Stimulated activated CD4-positive, alpha-beta T cell treated with anti-CD3 and anti-CD28 coated beads, TNF-alpha, amount 100 ng/mL, for 4 hours (primary cell): ENCODE measurements around the gene MTUS2.

Experiments used
- DNase-seq, 3 experiments: peaks; one replicate each; pipeline ENCODE4 v3.0.0-alpha.2; 2020; ENCODE audit warnings: low read depth in 3 of 3

Gene MTUS2

GRCh38 chr13:28820099-28821051, at the start of gene MTUS2:
Gene MTUS2 (plus strand): TSS chr13:28820339.
- DNase-seq = peak; percentile 11 to 49 (median 29)

DNA sequence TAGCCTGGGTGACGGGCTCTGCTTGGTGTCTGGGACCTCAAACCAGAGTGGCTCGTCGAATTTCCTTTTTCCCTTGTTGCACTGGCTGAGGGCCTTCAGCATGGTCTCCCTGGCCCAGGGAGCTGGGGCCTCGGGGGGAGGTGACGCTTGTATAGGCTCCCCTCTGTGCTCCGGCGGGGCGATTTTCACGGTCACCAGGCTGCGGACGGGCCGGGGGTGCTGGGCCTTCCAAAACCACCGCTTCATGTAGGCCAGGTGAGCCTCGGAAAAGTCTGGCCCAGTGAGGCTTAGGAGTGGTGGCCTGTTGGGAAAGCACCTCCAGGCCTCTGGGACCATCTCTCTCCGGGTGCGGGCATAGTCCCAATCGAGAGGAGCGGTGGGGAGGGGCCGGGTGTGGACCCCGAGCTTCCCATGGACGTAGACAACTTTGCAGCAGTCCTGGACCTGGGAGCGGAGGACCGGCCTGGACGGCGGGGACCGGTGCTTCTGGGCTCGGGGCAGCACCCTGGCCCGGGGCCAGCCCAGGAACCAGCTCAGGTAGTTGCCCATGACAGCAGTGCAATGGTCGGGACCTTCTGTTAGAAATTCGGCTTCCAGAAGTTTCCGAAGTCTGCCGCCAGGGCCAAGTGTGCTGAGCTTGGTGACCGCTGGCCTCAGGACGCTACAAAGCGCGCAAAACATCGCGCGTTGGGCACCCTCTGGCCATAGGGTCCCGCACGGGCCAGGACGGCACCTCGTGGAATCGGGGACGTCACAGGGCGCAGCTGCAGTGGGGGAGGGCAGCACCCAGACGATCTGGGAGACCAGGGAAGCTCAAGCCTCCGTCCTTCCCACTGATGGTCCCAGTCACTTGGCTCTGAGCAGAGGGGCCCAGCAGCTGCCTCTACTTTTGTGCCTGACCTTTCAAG, 41.6 kb upstream of the MTUS2 start:
- no peak for DNase-seq

DNA sequence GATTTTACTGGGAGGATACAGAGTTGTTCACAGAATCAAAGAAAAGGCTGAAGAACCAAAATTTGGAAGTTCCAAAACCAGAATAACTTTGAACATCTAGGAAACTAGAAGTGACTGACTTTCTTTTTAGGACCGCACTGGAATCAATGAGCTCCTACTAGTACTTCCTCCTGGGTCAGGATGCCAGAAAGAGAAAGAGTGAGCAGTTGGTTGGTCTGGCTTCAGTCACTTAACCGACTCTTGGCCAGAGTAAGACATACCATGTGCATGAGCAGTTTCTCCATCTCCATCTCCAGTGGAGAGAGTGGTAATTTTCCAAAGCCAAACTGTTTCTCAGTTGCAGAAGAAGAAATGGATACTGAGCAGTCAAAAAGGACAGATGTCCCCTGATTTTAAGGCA, 27.1 kb upstream of the MTUS2 start:
- no peak for DNase-seq

- DNase-seq = no peak
Observed at GRCh38 chr13:28794396-28794795, 25.7 kb upstream of the MTUS2 start.

DNA sequence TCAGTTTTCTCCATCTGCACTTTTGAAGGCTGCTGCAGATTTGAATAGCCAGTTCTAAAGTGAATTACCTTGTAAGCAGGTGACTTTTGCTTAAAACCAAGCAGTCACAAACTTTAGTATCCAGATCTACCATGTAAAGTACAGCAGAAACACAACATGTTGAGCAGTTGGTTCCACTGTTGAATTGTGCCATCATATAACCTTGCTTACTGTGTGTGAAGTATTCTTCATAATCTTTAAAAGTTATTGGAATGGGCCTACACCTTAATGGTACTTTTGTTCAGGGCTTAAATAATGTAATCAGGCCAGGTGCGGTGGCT, 23.2 kb upstream of the MTUS2 start:
- no peak for DNase-seq

DNA sequence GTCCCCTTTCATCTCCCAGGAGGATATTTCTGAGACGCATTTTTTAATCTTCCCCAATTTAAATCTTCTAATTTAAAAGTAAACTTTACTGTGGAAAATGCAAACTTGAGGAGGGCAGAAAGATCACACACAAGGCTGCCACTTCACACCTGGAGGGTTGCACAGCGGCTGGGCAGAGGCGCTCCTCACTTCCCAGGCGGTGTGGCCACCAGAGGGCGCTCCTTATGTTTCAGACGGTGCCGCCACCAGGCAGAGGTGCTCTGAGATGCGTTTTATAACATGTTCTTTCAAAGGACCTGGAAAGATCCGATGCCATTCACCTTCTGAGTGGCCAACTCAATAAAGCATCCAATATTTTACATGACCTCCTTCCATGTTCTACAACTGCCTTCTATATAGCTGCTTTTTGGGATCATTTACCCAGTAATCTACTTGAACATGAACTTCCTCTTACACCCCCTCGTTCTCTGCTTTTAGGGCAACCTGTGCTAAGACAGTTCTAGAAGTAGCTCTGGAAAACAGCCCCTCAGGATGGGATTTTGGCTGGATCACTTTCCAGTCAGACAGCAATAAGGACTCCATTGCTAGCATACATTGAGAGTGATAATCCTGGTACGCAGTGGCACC, 14.8 kb upstream of the MTUS2 start:
- no peak for DNase-seq

DNA sequence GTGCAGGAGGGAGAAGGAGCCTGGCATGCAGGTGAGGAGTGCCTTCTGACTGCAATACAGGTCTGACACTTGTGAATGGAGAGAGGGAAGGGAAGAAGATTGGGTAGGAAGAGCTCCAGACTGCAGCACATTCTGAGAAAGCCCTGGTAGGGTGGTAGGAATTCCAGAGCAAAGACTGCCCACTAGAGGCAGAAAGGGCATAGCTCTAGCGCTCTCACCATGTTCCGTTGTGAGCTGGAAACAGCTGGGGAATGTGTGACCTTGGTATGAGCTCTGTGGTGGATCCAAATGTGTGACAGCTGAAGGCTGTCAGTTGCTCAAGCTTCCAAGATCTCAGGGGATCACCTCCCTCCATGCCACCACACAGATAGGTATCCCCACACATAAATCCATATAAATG, 2.9 kb upstream of the MTUS2 start:
- no peak for DNase-seq

DNA sequence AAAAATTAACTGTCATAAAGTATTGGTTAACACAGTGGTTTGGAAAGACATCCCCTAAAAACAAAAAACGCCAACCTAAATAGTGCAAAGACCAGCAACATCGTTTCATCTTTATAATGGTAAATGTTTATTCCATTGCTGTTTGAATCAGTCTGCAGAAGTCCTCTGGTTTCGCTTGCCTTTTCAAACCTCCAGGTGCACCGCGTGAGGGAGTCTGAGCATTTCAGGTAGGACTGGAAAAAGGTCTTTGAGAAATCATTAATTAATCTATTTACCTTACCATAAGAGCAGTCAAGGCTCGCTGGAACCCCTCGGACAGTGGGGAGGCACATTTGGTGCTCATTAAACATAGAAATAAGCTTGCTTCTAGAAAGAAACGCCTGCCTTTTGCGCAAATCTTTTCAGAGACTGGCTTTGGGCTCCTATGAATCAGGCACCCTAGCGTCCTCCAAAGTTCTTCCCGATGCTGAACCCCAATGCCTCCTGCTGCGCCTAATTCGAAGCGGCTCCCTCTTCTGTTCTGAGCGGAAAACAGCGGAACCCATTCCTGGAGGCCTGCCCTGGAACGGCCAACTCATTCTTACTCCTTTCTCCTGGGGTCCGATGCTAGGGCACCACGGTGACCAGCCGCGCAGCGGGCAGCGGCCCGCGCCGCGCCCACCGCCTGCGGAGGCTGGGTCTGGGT, 951 bp upstream of the MTUS2 start:
- DNase-seq = no peak

DNA sequence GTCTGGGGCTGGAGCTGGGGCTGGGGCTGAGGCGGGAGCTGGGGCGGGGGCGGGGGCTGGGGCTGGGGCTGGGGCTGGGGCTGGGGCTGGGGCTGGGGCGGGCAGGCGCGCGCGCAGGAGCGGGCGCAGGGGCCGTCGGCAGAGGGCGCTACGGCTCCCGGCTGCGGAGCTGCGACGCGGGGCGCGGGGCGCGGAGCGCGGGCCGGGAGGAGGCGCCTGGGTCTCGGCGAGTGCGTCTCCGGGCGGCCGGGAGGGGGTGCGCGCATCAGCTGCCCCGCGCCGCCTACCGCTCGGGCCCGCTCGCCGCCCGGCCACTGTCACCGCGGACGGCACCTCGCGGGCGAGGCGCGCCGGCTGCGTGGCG, 422 bp upstream of the MTUS2 start:
- peak in 1 of 3 experiments; percentile 29 for DNase-seq

- DNase-seq = no peak
Observed at GRCh38 chr13:28822151-28822550, 2.0 kb downstream of the MTUS2 start.

GRCh38 chr13:28822801-28823200, 2.7 kb downstream of the MTUS2 start:
- no peak for DNase-seq

DNA sequence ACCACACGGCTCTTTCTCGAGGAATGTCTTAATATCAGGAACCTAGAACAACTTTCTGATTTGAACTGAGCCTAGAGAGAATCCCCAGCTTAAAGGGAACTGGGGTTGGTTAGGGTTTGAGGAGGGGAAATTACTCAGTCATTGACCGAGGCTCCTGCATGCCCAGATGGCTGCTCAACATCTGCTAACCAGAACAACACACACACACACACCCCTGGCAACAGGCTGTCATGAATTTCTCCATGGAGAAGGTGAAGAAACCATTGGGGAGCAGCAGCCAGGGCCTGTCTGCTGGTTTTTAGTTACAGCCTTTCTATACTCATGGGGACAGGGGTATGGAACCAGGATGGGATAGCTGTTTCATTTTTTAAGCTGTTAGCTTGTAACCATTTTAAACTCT, 5.2 kb downstream of the MTUS2 start:
- DNase-seq = no peak

- no peak for DNase-seq
Observed at GRCh38 chr13:28826368-28826767, 6.2 kb downstream of the MTUS2 start.

DNA sequence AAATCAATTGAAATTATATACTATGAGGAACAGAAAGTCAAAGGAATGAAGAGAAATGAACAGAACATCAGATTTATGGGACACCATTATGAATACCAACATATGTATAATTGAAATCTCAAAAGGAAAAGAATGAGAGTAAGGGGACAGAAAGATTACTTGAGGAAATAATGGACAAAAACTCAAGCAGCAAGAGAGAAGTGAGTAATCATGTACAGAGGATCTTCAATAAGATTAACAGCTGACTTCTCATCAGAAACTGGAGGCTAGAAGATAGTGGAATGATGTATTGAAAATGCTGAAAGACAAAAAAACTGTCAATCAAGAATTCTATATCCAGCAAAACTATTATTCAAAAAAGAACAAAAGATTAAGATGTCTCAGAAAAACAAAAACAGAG, 10.4 kb downstream of the MTUS2 start:
- DNase-seq = no peak

DNA sequence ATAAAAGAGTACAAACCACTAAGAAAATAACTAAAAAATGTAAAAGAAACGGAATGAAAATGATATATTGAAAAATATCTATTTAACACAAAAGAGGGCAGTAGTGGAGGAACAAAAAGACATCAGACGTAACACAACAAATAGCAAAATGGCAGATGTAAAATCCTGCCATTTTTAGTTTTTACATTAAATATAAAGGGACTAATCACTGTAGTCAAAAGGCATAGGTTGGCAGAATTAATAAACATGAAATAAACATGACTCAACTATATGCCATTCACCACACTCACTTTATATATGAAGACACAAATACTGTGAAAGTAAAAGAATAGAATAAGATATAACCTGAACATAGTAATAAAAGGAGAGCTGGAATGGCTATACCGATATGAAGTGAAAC, 11.0 kb downstream of the MTUS2 start:
- no peak for DNase-seq

DNA sequence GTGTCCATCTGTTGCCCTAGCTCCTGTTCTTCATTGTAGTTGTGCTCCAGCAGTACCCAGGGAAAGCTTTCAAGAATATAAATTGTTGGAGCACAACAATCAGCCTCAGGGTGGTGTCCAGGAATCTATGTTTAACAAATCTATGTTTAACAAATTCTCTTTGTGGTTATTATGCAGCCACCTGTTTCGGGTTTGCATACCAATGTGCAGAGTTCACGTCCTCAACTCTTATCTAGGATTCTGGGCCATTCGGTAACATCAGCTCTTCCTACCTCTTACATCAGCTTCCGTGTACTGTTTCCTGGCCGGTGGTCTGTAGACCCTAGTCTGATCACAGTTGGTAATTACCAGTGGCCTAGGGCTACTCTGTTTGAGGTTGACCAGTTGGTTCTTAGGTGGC, 17.0 kb downstream of the MTUS2 start:
- no peak for DNase-seq

DNA sequence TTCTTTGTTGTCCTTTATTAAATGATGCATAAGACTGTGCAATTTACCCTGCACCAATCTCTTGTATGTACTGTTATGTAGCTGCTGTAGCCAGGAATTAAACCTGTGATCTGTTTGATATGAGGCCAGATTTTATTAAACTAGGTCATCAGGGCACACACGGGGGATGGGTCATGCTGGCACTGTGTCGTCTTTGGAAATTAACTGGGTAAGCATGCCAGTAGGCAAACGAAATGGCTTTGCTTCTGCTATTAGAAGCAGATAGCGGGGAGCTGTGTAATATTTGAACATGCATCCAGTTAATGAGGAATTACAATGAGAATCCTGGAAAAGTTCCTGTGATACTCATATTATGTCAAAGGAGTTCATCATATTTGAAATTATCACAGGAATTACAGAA, 23.5 kb downstream of the MTUS2 start:
- DNase-seq = no peak

GRCh38 chr13:28849441-28849840, 29.3 kb downstream of the MTUS2 start:
- DNase-seq = no peak

DNA sequence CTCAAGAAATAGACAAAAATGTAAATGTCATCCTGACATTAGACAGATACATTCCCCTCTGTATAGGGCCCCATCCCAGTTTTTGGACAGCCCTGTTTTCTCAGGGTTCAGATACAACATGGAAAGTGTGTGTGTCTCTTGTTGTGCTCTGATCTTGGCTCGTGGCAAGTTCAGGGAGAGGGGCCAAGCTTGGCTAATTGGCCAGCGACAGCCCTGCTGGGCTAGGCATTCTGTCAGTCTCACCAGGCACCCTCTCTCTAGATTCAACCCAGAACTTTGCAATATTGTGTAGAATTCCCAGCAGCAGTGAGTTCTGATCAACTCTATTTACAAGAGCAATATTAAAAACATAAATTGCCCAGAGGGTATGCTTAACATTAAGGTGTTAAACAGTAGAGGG, 30.1 kb downstream of the MTUS2 start:
- DNase-seq = no peak

DNA sequence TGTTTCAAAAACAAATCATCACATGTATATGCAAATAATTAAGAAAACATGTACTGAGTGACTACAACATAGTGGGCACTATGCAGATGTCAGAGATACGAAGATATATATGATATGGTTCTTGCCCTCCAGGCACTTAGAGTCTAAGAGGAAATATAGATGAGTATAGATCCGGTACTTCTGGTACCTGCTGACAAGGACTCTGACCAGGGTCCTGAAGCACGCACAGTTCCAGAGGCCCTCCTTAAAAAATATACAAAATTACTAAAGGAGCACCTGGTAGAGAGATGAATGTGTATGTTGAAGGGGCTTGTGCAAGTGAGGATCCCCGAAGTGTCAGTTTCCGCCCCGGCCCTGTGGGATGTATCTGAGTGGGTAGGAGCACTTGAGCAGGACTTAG, 31.3 kb downstream of the MTUS2 start:
- no peak for DNase-seq

DNA sequence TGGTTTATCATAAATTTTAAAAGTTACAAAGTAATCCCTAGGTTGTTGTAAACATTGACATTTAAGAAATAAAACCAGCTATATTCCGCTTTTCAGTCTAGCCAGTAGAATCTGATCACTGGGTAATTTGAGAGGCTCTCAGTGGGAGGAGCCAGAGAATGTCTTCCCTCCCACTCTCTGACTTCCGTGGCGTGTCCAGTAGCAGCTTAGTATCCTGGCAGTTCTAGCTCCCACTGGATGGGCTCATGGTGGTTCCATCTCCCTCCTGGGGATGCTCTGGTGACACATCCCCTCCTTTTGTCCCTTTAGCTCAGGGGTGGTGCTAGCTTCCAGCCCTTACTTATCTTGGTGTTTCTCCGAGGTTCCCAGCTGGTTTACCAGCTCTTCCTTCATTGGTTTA, 34.5 kb downstream of the MTUS2 start:
- no peak for DNase-seq

- no peak for DNase-seq
Observed at GRCh38 chr13:28856287-28856686, 36.1 kb downstream of the MTUS2 start.
